Measurements from ENCODE around the gene NKX1-1.

GRCh38 chr4:1383728-1384591 lies 22.3 kb downstream of the NKX1-1 start:
- TF ChIP-seq POLR2AphosphoS5 (IDR thresholded peaks at IDR 0.05; ENCODE audit: low read depth, low read length): no peak
- TF ChIP-seq SPI1 (IDR thresholded peaks at IDR 0.05; ENCODE audit: low read depth, low read length): no peak
- TF ChIP-seq POLR2A (IDR thresholded peaks at IDR 0.05; ENCODE audit: low read depth, low read length): no peak
- TF ChIP-seq TAF1 (IDR thresholded peaks at IDR 0.05; ENCODE audit: low read depth, low read length): no peak

All from GM12891 (cell line).